Kidney epithelial cell (primary cell): ENCODE results near the gene ADCY3. TPM values are rescaled to one million over a fixed set of nuclear protein-coding genes. Genes with fewer than 3 reads are reported as not detected.
"Not testable (repeated sequence)": the region's sequence is repeated elsewhere in the genome, so short reads cannot be mapped to it uniquely, and the experiment has no call there.

Experiments used
- DNase-seq: peaks from one replicate; pipeline ENCODE4 v3.0.0-alpha.2; 2010; ENCODE audit warnings: low read depth
- H3K27me3 ChIP-seq: 2 replicates; pipeline ENCODE4 v1.6.0; 2011; ENCODE audit warnings: low read length; ENCODE audit not compliant: control insufficient read depth, insufficient read depth
- H3K36me3 ChIP-seq: 2 replicates; pipeline ENCODE4 v1.5.1; 2011; ENCODE audit warnings: low read length; ENCODE audit not compliant: control insufficient read depth, insufficient read depth
- H3K4me3 ChIP-seq: 2 replicates; pipeline ENCODE4 v1.5.1; 2011; ENCODE audit warnings: low read depth, mild to moderate bottlenecking, control low read depth, low read length
- total RNA-seq: library from RNA; depleted of rRNA; stranded (reverse); fragments of >200 nt; gene quantifications from 2 replicates; pipeline ENCODE4 v1.2.3, GENCODE V29; 2015
- TF ChIP-seq, protein P1 (sequence below): IDR thresholded peaks from 2 replicates; pipeline ENCODE4 v1.5.1; 2011; ENCODE audit warnings: mild to moderate bottlenecking, moderate library complexity, low read length, control low read depth, inconsistent platforms; ENCODE audit not compliant: insufficient read depth, poor library complexity, severe bottlenecking

ADCY3 gene
- total RNA-seq, 1 donor from 2014 or later, result 24.5 TPM

- no peaks in the 10 kb centered on the region for H3K36me3 ChIP-seq
- no peak overlapping the region for H3K4me3 ChIP-seq
- TF ChIP-seq, protein P1, sequence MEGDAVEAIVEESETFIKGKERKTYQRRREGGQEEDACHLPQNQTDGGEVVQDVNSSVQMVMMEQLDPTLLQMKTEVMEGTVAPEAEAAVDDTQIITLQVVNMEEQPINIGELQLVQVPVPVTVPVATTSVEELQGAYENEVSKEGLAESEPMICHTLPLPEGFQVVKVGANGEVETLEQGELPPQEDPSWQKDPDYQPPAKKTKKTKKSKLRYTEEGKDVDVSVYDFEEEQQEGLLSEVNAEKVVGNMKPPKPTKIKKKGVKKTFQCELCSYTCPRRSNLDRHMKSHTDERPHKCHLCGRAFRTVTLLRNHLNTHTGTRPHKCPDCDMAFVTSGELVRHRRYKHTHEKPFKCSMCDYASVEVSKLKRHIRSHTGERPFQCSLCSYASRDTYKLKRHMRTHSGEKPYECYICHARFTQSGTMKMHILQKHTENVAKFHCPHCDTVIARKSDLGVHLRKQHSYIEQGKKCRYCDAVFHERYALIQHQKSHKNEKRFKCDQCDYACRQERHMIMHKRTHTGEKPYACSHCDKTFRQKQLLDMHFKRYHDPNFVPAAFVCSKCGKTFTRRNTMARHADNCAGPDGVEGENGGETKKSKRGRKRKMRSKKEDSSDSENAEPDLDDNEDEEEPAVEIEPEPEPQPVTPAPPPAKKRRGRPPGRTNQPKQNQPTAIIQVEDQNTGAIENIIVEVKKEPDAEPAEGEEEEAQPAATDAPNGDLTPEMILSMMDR, result no peak
- DNase-seq, result no peak
- H3K27me3 ChIP-seq, result no peaks in the 10 kb centered on the region
These were observed 79.7 kb downstream of the ADCY3 start for GRCh38 chr2:24840164-24840869.

- Histone ChIP-seq H3K27me3 (no peaks in the 10 kb centered on the region), H3K4me3 (no peak overlapping the region), H3K36me3 (no peaks in the 10 kb centered on the region)
- DNase-seq, result no peak
- TF ChIP-seq, protein P1, result no peak
These were observed 80.3 kb downstream of the ADCY3 start for GRCh38 chr2:24839729-24840128.

- Histone ChIP-seq H3K4me3 (no peak overlapping the region), H3K27me3 (no peaks in the 10 kb centered on the region), H3K36me3 (no peaks in the 10 kb centered on the region)
- DNase-seq, result no peak
- TF ChIP-seq, protein P1, result no peak
These were observed 81.5 kb downstream of the ADCY3 start for GRCh38 chr2:24838541-24838940.

- H3K4me3 ChIP-seq, result no peak overlapping the region
- H3K36me3 ChIP-seq, result no peaks in the 10 kb centered on the region
- H3K27me3 ChIP-seq, result no peaks in the 10 kb centered on the region
- DNase-seq, result no peak
- TF ChIP-seq, protein P1, result no peak
These were observed 82.0 kb downstream of the ADCY3 start for GRCh38 chr2:24837996-24838513.

- TF ChIP-seq, protein P1, result no peak
- no peak for DNase-seq
- no peak overlapping the region for H3K4me3 ChIP-seq
These were observed 83.3 kb downstream of the ADCY3 start for GRCh38 chr2:24836706-24837105.

DNA sequence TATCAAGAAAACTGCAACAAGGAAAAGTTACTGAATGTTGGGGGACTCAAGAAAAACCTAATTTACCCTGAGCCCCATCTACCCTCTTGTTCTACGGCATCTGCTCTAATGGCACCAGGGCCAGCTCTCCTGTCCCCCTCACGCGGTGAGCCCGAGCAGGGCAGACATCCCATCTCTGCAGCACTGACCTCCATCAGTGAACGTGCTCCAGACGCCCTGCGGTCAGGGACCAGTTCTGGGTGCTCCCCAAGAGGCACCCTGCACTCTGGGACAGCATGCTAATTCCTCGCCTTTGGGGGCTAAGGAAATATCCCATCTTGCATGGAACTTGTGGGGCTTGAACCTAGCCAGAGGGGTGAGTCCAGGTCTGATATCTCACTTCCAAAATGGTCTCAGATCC is 83.8 kb downstream of the ADCY3 start:
- TF ChIP-seq, protein P1, result no peak

More at GRCh38 chr2:24836706-24837105, 83.3 kb downstream of the ADCY3 start:
- Histone ChIP-seq H3K36me3 (no peaks in the 10 kb centered on the region), H3K27me3 (no peaks in the 10 kb centered on the region)

DNA sequence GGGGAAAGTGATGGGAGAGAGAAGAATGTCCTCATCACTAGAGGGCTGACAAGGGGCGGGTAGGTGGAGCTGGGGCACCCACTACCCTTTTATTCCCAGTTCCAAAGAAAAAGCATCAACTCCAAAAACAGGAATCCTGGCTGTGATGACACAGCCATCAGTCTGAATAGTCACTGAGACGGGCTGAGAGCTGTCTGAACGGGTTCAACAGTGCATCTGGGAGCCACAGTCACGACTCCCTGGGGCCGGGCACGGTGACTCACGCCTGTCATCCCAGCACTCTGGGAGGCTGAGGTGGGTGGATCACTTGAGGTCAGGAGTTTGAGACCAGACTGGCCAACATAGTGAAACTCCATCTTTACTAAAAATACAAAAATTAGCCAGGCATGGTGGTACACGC is 84.6 kb downstream of the ADCY3 start:
- H3K4me3 ChIP-seq, result not testable (repeated sequence)

More for the DNA sequence above, 83.8 kb downstream of the ADCY3 start:
- no peak for DNase-seq
- H3K4me3 ChIP-seq, result no peak overlapping the region
- H3K36me3 ChIP-seq, result no peaks in the 10 kb centered on the region
- no peaks in the 10 kb centered on the region for H3K27me3 ChIP-seq

More for the DNA sequence above, 84.6 kb downstream of the ADCY3 start:
- not testable (repeated sequence) for DNase-seq, H3K27me3 ChIP-seq, H3K36me3 ChIP-seq
